Peyer's patch (tissue), 4 donors: ENCODE data around the gene MTMR11. TPM values are rescaled to one million over a fixed set of nuclear protein-coding genes. Genes with fewer than 3 reads are reported as not detected.

Source experiments
- DNase-seq, 3 donors: peaks; one replicate each; pipeline ENCODE4 v3.0.0-alpha.2; 2017 to 2019
- H3K27ac ChIP-seq, 4 donors: fragments of 200-600 bp; sonication (generic); one replicate each; pipeline ENCODE4 v1.5.1; 2016 to 2019
- H3K27me3 ChIP-seq, 2 donors: fragments of 200-600 bp; sonication (generic); one replicate each; pipeline ENCODE4 v1.5.1; 2019
- H3K36me3 ChIP-seq, 3 donors: fragments of 200-600 bp; sonication (generic); one replicate each; pipeline ENCODE4 v1.5.1; 2016 to 2019
- H3K4me1 ChIP-seq, 4 donors: fragments of 200-600 bp; sonication (generic); one replicate each; pipeline ENCODE4 v1.5.1; 2016 to 2019
- H3K4me3 ChIP-seq, 4 donors: fragments of 200-600 bp; sonication (generic); 1 replicate in 3 of 4; 2 replicates in 1 of 4; pipeline ENCODE4 v1.5.1; 2016 to 2019; ENCODE audit warnings: mild to moderate bottlenecking in 1 of 4
- H3K9me3 ChIP-seq, 4 donors: fragments of 200-600 bp; sonication (generic); one replicate each; pipeline ENCODE4 v1.5.1; 2016 to 2019; ENCODE audit warnings: mild to moderate bottlenecking in 1 of 4
- CTCF ChIP-seq, 6 experiments: fragments of 450-650 bp in 4 of 6; fragments of 200-600 bp in 2 of 6; sonication (generic) in 1 of 6; IDR thresholded peaks; one replicate each; pipeline ENCODE4 v1.5.1; 2017 to 2019; ENCODE audit warnings: antibody characterized with exemption in 6 of 6, mild to moderate bottlenecking in 3 of 6, moderate library complexity in 1 of 6
- POLR2A ChIP-seq, 2 donors: fragments of 450-650 bp; IDR thresholded peaks; one replicate each; pipeline ENCODE4 v1.5.1; 2017; ENCODE audit warnings: antibody characterized with exemption in 2 of 2, mild to moderate bottlenecking in 2 of 2, moderate library complexity in 2 of 2
- total RNA-seq, 4 donors: library from RNA; depleted of rRNA; stranded (reverse); fragments of >200 nt; gene quantifications; one replicate each; pipeline ENCODE4 v1.1.0, GENCODE V29; 2016

Gene MTMR11
- total RNA-seq, 4 donors from 2014 or later, result 47.9 to 210 (median 175) TPM

DNA sequence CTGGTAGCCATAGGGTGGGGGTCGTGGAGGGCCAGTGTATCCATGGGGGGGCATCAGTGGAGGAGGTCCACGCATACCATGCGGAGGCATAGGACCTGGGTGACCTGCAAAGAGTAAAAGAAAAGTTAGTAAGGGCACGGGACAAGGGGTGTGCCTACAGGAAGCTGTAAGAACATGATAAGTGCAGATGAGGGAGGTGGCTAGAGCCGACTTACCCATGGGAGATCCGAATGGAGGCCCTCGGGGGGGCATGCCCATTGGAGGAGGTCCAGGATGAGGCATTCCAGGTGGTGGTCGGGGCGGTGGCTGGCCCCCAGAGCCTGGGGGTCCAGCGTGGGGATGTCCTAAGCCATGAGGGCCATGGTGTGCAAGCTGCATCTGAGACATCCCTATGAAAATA, 13.1 kb downstream of the MTMR11 start:
- H3K4me3 ChIP-seq, result no peak overlapping the region
- no peaks in the 10 kb centered on the region for H3K9me3 ChIP-seq
- no peak overlapping the region for H3K27ac ChIP-seq
- no peaks in the 10 kb centered on the region for H3K27me3 ChIP-seq
- H3K36me3 ChIP-seq, result peaks cover 0 to 44% (median 3%) of the 10 kb centered on the region in 3 donors
- no peak for TF ChIP-seq POLR2A (IDR thresholded peaks at IDR 0.05)
- TF ChIP-seq CTCF (IDR thresholded peaks at IDR 0.05), result no peak
- peaks cover 0 to 24% (median 8%) of the 10 kb centered on the region in 4 donors for H3K4me1 ChIP-seq
- DNase-seq, result no peak

GRCh38 chr1:149917571-149918144, 19.0 kb downstream of the MTMR11 start, which contains the start of gene SV2A:
TSS of gene SV2A (minus strand) at chr1:149917844. CDS start at chr1:149913840, 4,004 bp downstream.
- DNase-seq, result peak in 2 of 3 donors; percentile 25 to 67
- Histone ChIP-seq H3K36me3 (peaks cover 0 to 5% (median 0%) of the 10 kb centered on the region in 3 donors), H3K9me3 (no peaks in the 10 kb centered on the region), H3K27ac (peak within 1 kb of the TSS in 1 of 4 donors; percentile 31), H3K4me3 (peak within 1 kb of the TSS; percentile 29 to 53 (median 48)), H3K4me1 (peaks cover 0 to 12% (median 4%) of the 10 kb centered on the region in 4 donors), H3K27me3 (no peaks in the 10 kb centered on the region)
- TF ChIP-seq CTCF (IDR thresholded peaks at IDR 0.05), result no peak
- no peak for TF ChIP-seq POLR2A (IDR thresholded peaks at IDR 0.05)

- no peak for DNase-seq
- Histone ChIP-seq H3K27ac (no peak overlapping the region), H3K4me1 (peaks cover 0 to 12% (median 4%) of the 10 kb centered on the region in 4 donors), H3K9me3 (no peaks in the 10 kb centered on the region), H3K27me3 (no peaks in the 10 kb centered on the region), H3K4me3 (peak overlapping the region; percentile 29 to 53 (median 48)), H3K36me3 (no peaks in the 10 kb centered on the region)
- no peak for TF ChIP-seq POLR2A (IDR thresholded peaks at IDR 0.05)
These were observed 19.8 kb downstream of the MTMR11 start for GRCh38 chr1:149916898-149917252.

GRCh38 chr1:149916193-149916897, 20.3 kb downstream of the MTMR11 start:
- peak in 1 of 3 donors; percentile 41 for DNase-seq
- Histone ChIP-seq H3K4me3 (peak overlapping the region in 3 of 4 donors; percentile 45 to 53 (median 52)), H3K36me3 (no peaks in the 10 kb centered on the region), H3K27me3 (no peaks in the 10 kb centered on the region), H3K4me1 (peaks cover 0 to 12% (median 4%) of the 10 kb centered on the region in 4 donors), H3K9me3 (no peaks in the 10 kb centered on the region), H3K27ac (no peak overlapping the region)
- TF ChIP-seq POLR2A (IDR thresholded peaks at IDR 0.05) (no peak), CTCF (IDR thresholded peaks at IDR 0.05) (no peak)

- Histone ChIP-seq H3K9me3 (no peaks in the 10 kb centered on the region), H3K4me1 (peaks cover 0 to 12% (median 4%) of the 10 kb centered on the region in 4 donors), H3K4me3 (no peak overlapping the region), H3K27me3 (no peaks in the 10 kb centered on the region), H3K27ac (no peak overlapping the region), H3K36me3 (no peaks in the 10 kb centered on the region)
- no peak for TF ChIP-seq CTCF (IDR thresholded peaks at IDR 0.05)
- TF ChIP-seq POLR2A (IDR thresholded peaks at IDR 0.05), result no peak
- no peak for DNase-seq
These were observed 21.1 kb downstream of the MTMR11 start for GRCh38 chr1:149915429-149916192.
